HepG2 (cell line): ENCODE measurements around the gene EBF4. TPM values are rescaled to one million over a fixed set of nuclear protein-coding genes. Genes with fewer than 3 reads are reported as not detected.
A peak's percentile ranks its signal among the peaks of the same experiment; 100 is the strongest.

ENCODE experiments used
- ARID5B ChIP-seq: IDR thresholded peaks from 2 replicates; pipeline ENCODE4 v1.4.0; 2020; ENCODE audit warnings: mild to moderate bottlenecking, missing genetic modification reagents
- ASH2L ChIP-seq: fragments of 300-600, 200-600 bp; sonication (generic); IDR thresholded peaks from 2 replicates; pipeline ENCODE4 v1.7.0; 2017; ENCODE audit warnings: low read depth, mild to moderate bottlenecking, moderate library complexity, mixed read lengths, low read length; ENCODE audit not compliant: insufficient read length
- CBX1 ChIP-seq: IDR thresholded peaks from one replicate; pipeline ENCODE4 v1.6.1; 2016; ENCODE audit warnings: antibody characterized with exemption, low read depth
- CBX5 ChIP-seq: sonication (generic); formaldehyde crosslinking; IDR thresholded peaks from 2 replicates; pipeline ENCODE4 v1.4.0; 2020; ENCODE audit warnings: missing genetic modification reagents, borderline replicate concordance
- FOXM1 ChIP-seq: sonication (generic); formaldehyde crosslinking; IDR thresholded peaks from 2 replicates; pipeline ENCODE4 v1.5.0; 2020; ENCODE audit warnings: missing genetic modification reagents
- HNRNPUL1 ChIP-seq: fragments of 200-400 bp; formaldehyde crosslinking; IDR thresholded peaks from 2 replicates; pipeline ENCODE4 v1.6.1; 2017; ENCODE audit warnings: low read depth, mild to moderate bottlenecking, low read length, moderate library complexity
- JARID2 ChIP-seq: sonication (generic); formaldehyde crosslinking; IDR thresholded peaks from 2 replicates; pipeline ENCODE4 v1.8.1; 2023; ENCODE audit warnings: missing genetic modification reagents, inconsistent platforms; ENCODE audit not compliant: insufficient replicate concordance
- JDP2 ChIP-seq: sonication (generic); formaldehyde crosslinking; IDR thresholded peaks from 2 replicates; pipeline ENCODE4 v1.8.1; 2022; ENCODE audit warnings: missing genetic modification reagents, borderline replicate concordance
- MXI1 ChIP-seq: IDR thresholded peaks from 3 replicates; pipeline ENCODE4 v1.6.1; 2012; ENCODE audit warnings: low read depth, low read length, inconsistent platforms, borderline replicate concordance
- TRAFD1 ChIP-seq: sonication (generic); formaldehyde crosslinking; IDR thresholded peaks from 2 replicates; pipeline ENCODE4 v1.5.1; 2020; ENCODE audit warnings: missing genetic modification reagents, mild to moderate bottlenecking, borderline replicate concordance
- ZBTB4 ChIP-seq: sonication (generic); formaldehyde crosslinking; IDR thresholded peaks from 2 replicates; pipeline ENCODE4 v1.4.0; 2020; ENCODE audit warnings: missing genetic modification reagents, mild to moderate bottlenecking, borderline replicate concordance
- ZFP1 ChIP-seq: IDR thresholded peaks from 2 replicates; pipeline ENCODE4 v1.6.1; 2016
- ZNF33A ChIP-seq: sonication (generic); formaldehyde crosslinking; IDR thresholded peaks from 2 replicates; pipeline ENCODE4 v1.5.1; 2020; ENCODE audit warnings: missing genetic modification reagents, mild to moderate bottlenecking, moderate library complexity, borderline replicate concordance
- ZNF33B ChIP-seq: sonication (generic); formaldehyde crosslinking; IDR thresholded peaks from 2 replicates; pipeline ENCODE4 v1.5.1; 2020; ENCODE audit warnings: mild to moderate bottlenecking, missing genetic modification reagents
- ZNF382 ChIP-seq: sonication (generic); formaldehyde crosslinking; IDR thresholded peaks from 2 replicates; pipeline ENCODE4 v1.5.0; 2020; ENCODE audit warnings: missing genetic modification reagents, mild to moderate bottlenecking, borderline replicate concordance
- ZNF441 ChIP-seq: sonication (generic); formaldehyde crosslinking; IDR thresholded peaks from 2 replicates; pipeline ENCODE4 v1.7.0; 2021; ENCODE audit warnings: missing genetic modification reagents, borderline replicate concordance
- ZNF570 ChIP-seq: sonication (generic); formaldehyde crosslinking; IDR thresholded peaks from 2 replicates; pipeline ENCODE4 v1.4.0; 2020; ENCODE audit warnings: mild to moderate bottlenecking, missing genetic modification reagents, borderline replicate concordance
- ZNF710 ChIP-seq: sonication (generic); formaldehyde crosslinking; IDR thresholded peaks from 2 replicates; pipeline ENCODE4 v1.5.0; 2020; ENCODE audit warnings: mild to moderate bottlenecking, missing genetic modification reagents, borderline replicate concordance
- polyA plus RNA-seq, 8 experiments: library from polyadenylated mRNA; depleted of rRNA in 3 of 8; stranded (reverse) in 7 of 8; unstranded in 1 of 8; fragments of >200 nt; fragmentation: Illumina TruSeq in 4 of 8; extraction: Trizol in 4 of 8; gene quantifications; 2 replicates each; pipeline versions ENCODE4 v1.2.1 to v1.2.3, GENCODE V29; 2011 to 2016; ENCODE audit warnings: low read depth in 4 of 8, missing spikeins in 1 of 8, mixed read lengths in 1 of 8; ENCODE audit not compliant: insufficient read depth in 1 of 8
- total RNA-seq, 5 experiments: library from RNA; depleted of rRNA; stranded (reverse); fragments of >200 nt; fragmentation: Illumina TruSeq; extraction: Trizol; gene quantifications; 2 replicates each; pipeline ENCODE4 v1.2.3, GENCODE V29; 2016; ENCODE audit warnings: low read depth in 1 of 5

Gene EBF4
- total and polyA plus RNA-seq, 2 of the 13 experiments (the other 11 are each of a cell fraction or from before 2014, with no cell fraction given) = 0.84 to 2.2 TPM

GRCh38 chr20:2751878-2752566 lies 59.4 kb downstream of the EBF4 start (continued):
- TF ChIP-seq TRAFD1 (CRISPR knock-in tag) = no peak
- peak; percentile 45 for TF ChIP-seq ASH2L
- TF ChIP-seq MXI1 = no peak
- no peak for TF ChIP-seq CBX5 (CRISPR knock-in tag)
- TF ChIP-seq FOXM1 (CRISPR knock-in tag) = 0 out of 2 replicates have a peak, but pooled peaks have one; percentile 5
- TF ChIP-seq ZBTB4 (CRISPR knock-in tag) = no peak
- TF ChIP-seq CBX1 = no peak
- TF ChIP-seq JARID2 (CRISPR knock-in tag) = no peak
- no peak for TF ChIP-seq ZNF570
- no peak for TF ChIP-seq ZNF441 (CRISPR knock-in tag)
- no peak for TF ChIP-seq ZNF710 (CRISPR knock-in tag)
- TF ChIP-seq JDP2 (CRISPR knock-in tag) = no peak
- no peak for TF ChIP-seq ZFP1 (CRISPR knock-in tag)
- TF ChIP-seq ZNF33A (CRISPR knock-in tag) = no peak
- no peak for TF ChIP-seq ARID5B (CRISPR knock-in tag)
- no peak for TF ChIP-seq ZNF382
- TF ChIP-seq HNRNPUL1 = no peak
- no peak for TF ChIP-seq ZNF33B (CRISPR knock-in tag)
